GM18505 (cell line): ENCODE measurements around the gene DKK3.

Experiments used
- ATAC-seq: cut with Tn5 transposase; IDR thresholded peaks from one replicate; pipeline ENCODE4 v1.9.1; 2021; ENCODE audit not compliant: unreplicated experiment
- POLR2A ChIP-seq: IDR thresholded peaks from 4 replicates; pipeline ENCODE4 v1.6.1; 2011; ENCODE audit warnings: borderline replicate concordance; ENCODE audit not compliant: insufficient read depth, insufficient read length; ENCODE audit errors: extremely low read depth

The DKK3 gene

DNA sequence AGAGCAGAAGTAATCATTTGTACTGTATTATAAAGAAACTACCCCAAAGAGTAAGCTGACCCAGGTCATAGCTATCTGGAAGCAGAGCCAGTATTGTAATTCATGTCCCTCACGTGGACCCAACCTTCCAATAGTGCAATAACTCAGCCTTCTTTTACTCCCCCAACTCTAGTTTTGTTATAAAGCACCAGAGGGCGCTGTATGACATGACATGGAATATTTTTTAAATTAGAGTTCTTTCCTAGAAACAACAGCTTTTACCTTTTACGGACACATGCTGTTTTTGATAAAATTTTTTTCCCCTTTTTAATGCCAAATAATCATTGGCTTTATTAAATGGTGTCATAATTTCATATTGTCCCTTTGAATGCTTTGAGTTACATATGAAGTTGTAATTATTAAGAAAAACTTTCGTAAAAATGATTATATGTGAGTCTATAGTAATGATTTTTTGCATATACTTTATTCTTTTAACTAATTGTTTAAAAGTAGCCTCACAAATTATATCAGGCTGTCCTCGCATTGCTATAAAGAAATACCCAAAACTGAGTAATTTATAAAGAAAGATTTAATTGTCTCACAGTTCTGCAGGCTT is 76.9 kb downstream of the DKK3 start:
- ATAC-seq, result no peak
- no peak for TF ChIP-seq POLR2A

DNA sequence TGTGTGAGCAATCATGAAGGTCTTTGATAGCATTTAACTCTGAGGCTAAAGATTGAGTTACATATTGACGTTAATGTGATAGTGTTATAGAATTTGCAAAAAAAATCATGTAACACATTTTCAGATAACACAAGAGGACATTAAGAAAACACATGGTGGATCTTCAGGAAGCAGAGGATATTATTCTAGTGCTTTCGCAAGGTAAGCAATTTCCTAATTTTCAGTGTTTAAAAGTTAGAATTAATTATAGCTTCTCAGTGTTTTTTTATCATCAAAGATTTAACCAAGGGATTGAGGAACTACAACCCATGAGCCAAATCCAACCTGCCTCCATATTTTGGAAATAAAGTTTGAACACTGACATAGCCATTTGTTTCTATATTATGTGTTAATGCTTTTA is 78.5 kb downstream of the DKK3 start:
- ATAC-seq, result no peak
- no peak for TF ChIP-seq POLR2A

DNA sequence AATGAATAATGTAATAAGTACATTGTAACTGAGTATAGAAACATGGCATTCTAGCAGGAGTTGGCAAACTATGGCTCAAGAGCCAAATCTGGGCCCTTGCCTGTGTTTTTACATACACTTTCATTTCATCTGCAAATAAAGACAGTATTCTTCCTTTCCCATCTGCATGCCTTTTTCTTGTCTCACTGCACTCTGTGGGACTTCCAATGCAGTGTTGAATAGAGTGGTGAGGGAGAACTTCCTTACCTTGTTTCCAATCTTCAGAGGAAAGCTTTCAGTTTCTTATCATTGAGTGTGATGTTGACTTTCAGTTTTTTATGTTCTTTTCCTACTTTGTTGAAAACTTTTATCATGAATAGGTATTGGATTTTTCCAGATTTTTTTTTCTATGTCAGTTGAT is 84.6 kb downstream of the DKK3 start:
- ATAC-seq, result no peak
- TF ChIP-seq POLR2A, result no peak

DNA sequence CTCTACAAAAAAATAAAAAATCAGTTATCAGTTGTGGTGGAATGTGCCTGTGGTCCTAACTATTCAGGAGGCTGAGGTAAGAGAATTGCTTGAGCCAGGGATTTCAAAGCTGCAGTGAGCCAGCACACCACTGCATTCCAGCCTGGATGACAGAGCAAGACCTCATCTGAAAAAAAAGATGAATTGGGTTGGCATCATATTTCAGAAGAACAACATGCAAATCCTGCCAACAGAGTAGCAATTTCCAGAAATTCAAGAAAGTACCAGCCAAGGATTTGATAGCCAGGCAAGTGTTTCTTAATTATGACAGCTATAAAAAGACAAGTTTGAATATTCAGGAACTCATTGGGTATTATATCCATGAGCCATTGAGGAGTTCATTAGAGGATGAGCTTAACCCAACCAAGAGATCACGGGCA is 91.4 kb downstream of the DKK3 start:
- no peak for TF ChIP-seq POLR2A
- no peak for ATAC-seq

DNA sequence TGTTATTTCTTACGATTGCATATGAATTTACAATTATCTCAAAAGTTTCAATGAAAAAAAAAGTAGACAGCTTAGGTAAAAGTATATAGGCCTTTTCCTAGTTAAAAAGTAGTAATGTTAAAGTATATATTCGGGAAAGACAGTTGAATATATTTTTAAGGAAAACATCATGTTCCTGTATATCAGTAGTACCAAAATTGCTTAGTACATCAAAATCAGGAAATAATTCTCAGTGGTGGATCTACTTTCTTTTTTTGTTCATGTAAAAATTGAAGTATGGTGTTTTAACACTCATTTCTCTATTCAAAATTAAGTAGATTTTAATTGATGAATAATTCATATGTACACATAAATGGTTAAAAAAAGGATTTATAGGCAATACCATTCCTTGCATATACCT is 92.8 kb downstream of the DKK3 start:
- TF ChIP-seq POLR2A, result no peak

DNA sequence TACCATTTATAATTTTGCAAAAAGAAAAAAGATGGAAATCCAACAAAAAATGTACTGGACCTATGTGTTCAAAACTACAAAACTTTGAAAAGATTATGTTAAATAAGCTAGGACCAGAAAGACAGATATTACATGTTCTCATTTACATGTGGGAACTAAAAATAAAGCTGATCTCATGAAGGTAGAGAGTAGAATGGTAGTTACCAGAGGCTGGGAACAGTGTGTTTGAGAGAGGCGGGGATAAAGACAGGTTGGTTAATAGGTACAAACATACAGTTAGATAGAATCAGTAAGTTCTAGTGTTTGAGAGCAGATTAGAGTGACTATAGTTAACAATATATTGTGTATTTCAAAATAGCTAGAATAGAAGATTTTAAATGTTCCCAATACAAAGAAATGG is 95.0 kb downstream of the DKK3 start:
- no peak for TF ChIP-seq POLR2A
- no peak for ATAC-seq

More for the DNA sequence above, 92.8 kb downstream of the DKK3 start:
- ATAC-seq, result no peak
